HepG2 (cell line): Measurements from ENCODE around the gene ZNF134. TPM values are rescaled to one million over a fixed set of nuclear protein-coding genes. Genes with fewer than 3 reads are reported as not detected.

Source experiments
- ATAC-seq: fragments of 200-7000 bp; cut with Tn5 transposase; 3 replicates; pipeline ENCODE4 v1.9.1; 2020; ENCODE audit warnings: mild to moderate bottlenecking, moderate library complexity
- BruUV-seq: library from RNA; stranded (reverse); fragments of 400-500 nt; replicated peaks from 2 replicates; lab custom pipeline; 2021; lab: Mats Ljungman, UMichigan
- CTCF ChIA-PET: fragments of 300-600 bp; formaldehyde crosslinking; extraction: SDS; loops from one replicate; lab custom pipeline; 2021; ENCODE audit warnings: low total read pairs, inconsistent platforms, low intra/inter-chr PET ratio; lab: Yijun Ruan, JAX
- POLR2A ChIA-PET: fragments of 350-600 bp; sonication (Branson Sonifier 250); formaldehyde crosslinking; loops from one replicate; lab custom pipeline; 2020; ENCODE audit warnings: antibody characterized with exemption, inconsistent platforms; lab: Yijun Ruan, JAX
- DNase-seq: peaks from one replicate; pipeline ENCODE4 v3.0.0-alpha.2; 2015; ENCODE audit warnings: low spot score
- FAIRE-seq: peaks from 3 replicates; lab custom pipeline; 2011; peaks lifted over from hg19 to GRCh38; lab: Jason Lieb, UNC
- H2AFZ ChIP-seq: one replicate; pipeline ENCODE4 v1.6.1; 2011; ENCODE audit warnings: low read length, inconsistent platforms
- H3K27ac ChIP-seq: fragments of 300-600 bp; 3 replicates; pipeline ENCODE4 v1.8.0; 2011; ENCODE audit warnings: mixed run types, mild to moderate bottlenecking, mixed read lengths, low read length, inconsistent platforms; ENCODE audit not compliant: insufficient read depth; ENCODE audit errors: extremely low read length
- H3K27me3 ChIP-seq, 2 experiments: fragments of 200-600 bp in 1 of 2; 2 replicates in 1 of 2; 3 replicates in 1 of 2; pipeline versions ENCODE4 v1.6.0 to v1.8.0; 2011; ENCODE audit warnings: low read length in 2 of 2, mild to moderate bottlenecking in 2 of 2, moderate library complexity in 2 of 2, inconsistent platforms in 1 of 2; ENCODE audit not compliant: insufficient read depth in 2 of 2, control insufficient read depth in 1 of 2
- H3K36me3 ChIP-seq, 2 experiments: fragments of 200-600 bp in 1 of 2; replicated peaks in 1 of 2; 2 replicates in 1 of 2; 3 replicates in 1 of 2; pipeline versions ENCODE4 v1.5.1 to v1.8.0; 2011; ENCODE audit warnings: low read length in 2 of 2, inconsistent platforms in 1 of 2; ENCODE audit not compliant: insufficient read depth in 2 of 2, control insufficient read depth in 1 of 2
- H3K4me1 ChIP-seq: 2 replicates; pipeline ENCODE4 v1.5.1; 2012; ENCODE audit warnings: low read length, inconsistent platforms; ENCODE audit not compliant: insufficient read depth
- H3K4me2 ChIP-seq: 2 replicates; pipeline ENCODE4 v1.6.0; 2011; ENCODE audit warnings: low read depth, low read length, inconsistent platforms
- H3K4me3 ChIP-seq, 3 experiments: fragments of 200-600 bp in 1 of 3; sonication (generic), shearing (Covaris generic) in 1 of 3; replicated peaks in 1 of 3; 2 replicates each; pipeline ENCODE4 v1.5.1; 2011 to 2016; ENCODE audit warnings: low read length in 3 of 3, inconsistent platforms in 2 of 3, low read depth in 2 of 3, mild to moderate bottlenecking in 2 of 3, control low read depth in 1 of 3, mixed read lengths in 1 of 3; ENCODE audit not compliant: insufficient read depth in 1 of 3
- H3K79me2 ChIP-seq: one replicate; pipeline ENCODE4 v1.6.1; 2011; ENCODE audit warnings: low read length, inconsistent platforms; ENCODE audit not compliant: insufficient read depth
- H3K9ac ChIP-seq: 2 replicates; pipeline ENCODE4 v1.6.0; 2011; ENCODE audit warnings: mild to moderate bottlenecking, low read depth, low read length, inconsistent platforms; ENCODE audit not compliant: insufficient read depth
- H3K9me3 ChIP-seq: 2 replicates; pipeline ENCODE4 v1.5.1; 2012; ENCODE audit warnings: mild to moderate bottlenecking, low read length
- H4K20me1 ChIP-seq: 2 replicates; pipeline ENCODE4 v1.6.0; 2011; ENCODE audit warnings: inconsistent platforms, mild to moderate bottlenecking, low read length, moderate library complexity; ENCODE audit not compliant: insufficient read depth
- CEBPG ChIP-seq: IDR thresholded peaks from 2 replicates; pipeline ENCODE4 v1.6.1; 2016
- KLF6 ChIP-seq: IDR thresholded peaks from 2 replicates; pipeline ENCODE4 v1.8.0; 2016; ENCODE audit warnings: missing biosample characterization, missing genetic modification reagents
- NRL ChIP-seq: sonication (generic); formaldehyde crosslinking; IDR thresholded peaks from 2 replicates; pipeline ENCODE4 v1.5.0; 2020; ENCODE audit warnings: missing genetic modification reagents, mild to moderate bottlenecking, moderate library complexity, borderline replicate concordance
- PHF5A ChIP-seq: IDR thresholded peaks from one replicate; pipeline ENCODE4 v1.6.1; 2018; ENCODE audit warnings: low read depth, missing genetic modification reagents; ENCODE audit not compliant: unreplicated experiment
- SCMH1 ChIP-seq: sonication (generic); formaldehyde crosslinking; IDR thresholded peaks from 2 replicates; pipeline ENCODE4 v1.9.0; 2021; ENCODE audit warnings: missing genetic modification reagents, mild to moderate bottlenecking, borderline replicate concordance
- TMF1 ChIP-seq: sonication (generic); formaldehyde crosslinking; IDR thresholded peaks from 2 replicates; pipeline ENCODE4 v1.8.1; 2022; ENCODE audit warnings: low read depth, missing genetic modification reagents
- ZFP36L1 ChIP-seq: sonication (generic); formaldehyde crosslinking; IDR thresholded peaks from 2 replicates; pipeline ENCODE4 v1.8.0; 2022; ENCODE audit warnings: mild to moderate bottlenecking, missing genetic modification reagents, moderate library complexity
- ZMYM2 ChIP-seq: sonication (generic); formaldehyde crosslinking; IDR thresholded peaks from 2 replicates; pipeline ENCODE4 v1.8.0; 2022; ENCODE audit warnings: mild to moderate bottlenecking, missing genetic modification reagents
- ZNF234 ChIP-seq: sonication (generic); formaldehyde crosslinking; conservative IDR thresholded peaks from 2 replicates; pipeline ENCODE4 v1.5.1; 2020; ENCODE audit warnings: mild to moderate bottlenecking, missing genetic modification reagents
- ZNF530 ChIP-seq: sonication (generic); formaldehyde crosslinking; IDR thresholded peaks from 2 replicates; pipeline ENCODE4 v1.5.0; 2020; ENCODE audit warnings: low read depth, mild to moderate bottlenecking, missing genetic modification reagents
- ZNF616 ChIP-seq: sonication (generic); formaldehyde crosslinking; IDR thresholded peaks from 2 replicates; pipeline ENCODE4 v1.5.0; 2020; ENCODE audit warnings: low read depth, mild to moderate bottlenecking, missing genetic modification reagents
- WGBS: methylation state at CpG from one replicate; pipeline ENCODE4 v1.1.6; 2017; ENCODE audit warnings: low lambda C conversion rate; 5-methylcytosine and 5-hydroxymethylcytosine counted together
- in situ Hi-C: cut with HindIII; loops from 2 replicates; pipeline ENCODE4 v1.10.0; 2017; ENCODE audit warnings: low pct_unique_long_range_greater_than_20kb; ENCODE audit not compliant: extremely low pct_ligation_motif_present
- intact Hi-C: fragments of 100-400 bp; cut with micrococcal nuclease; formaldehyde crosslinking; loops from one replicate; pipeline ENCODE4 v1.10.0; 2022; ENCODE audit not compliant: unreplicated experiment
- polyA plus RNA-seq, 8 experiments: library from polyadenylated mRNA; depleted of rRNA in 3 of 8; stranded (reverse) in 7 of 8; unstranded in 1 of 8; fragments of >200 nt; fragmentation: Illumina TruSeq in 4 of 8; extraction: Trizol in 4 of 8; gene quantifications; 2 replicates each; pipeline versions ENCODE4 v1.2.1 to v1.2.3, GENCODE V29; 2011 to 2016; ENCODE audit warnings: low read depth in 4 of 8, missing spikeins in 1 of 8, mixed read lengths in 1 of 8; ENCODE audit not compliant: insufficient read depth in 1 of 8
- total RNA-seq, 5 experiments: library from RNA; depleted of rRNA; stranded (reverse); fragments of >200 nt; fragmentation: Illumina TruSeq; extraction: Trizol; gene quantifications; 2 replicates each; pipeline ENCODE4 v1.2.3, GENCODE V29; 2016; ENCODE audit warnings: low read depth in 1 of 5
- TF ChIP-seq, protein P1 (sequence below): sonication (generic); formaldehyde crosslinking; IDR thresholded peaks from 2 replicates; pipeline ENCODE4 v1.4.0; 2020; ENCODE audit warnings: missing genetic modification reagents
- TF ChIP-seq, protein P2 (sequence below): sonication (generic); formaldehyde crosslinking; IDR thresholded peaks from 2 replicates; pipeline ENCODE4 v1.5.1; 2020; ENCODE audit warnings: mild to moderate bottlenecking, missing genetic modification reagents, borderline replicate concordance
- TF ChIP-seq, protein P3 (sequence below): IDR thresholded peaks from 2 replicates; pipeline ENCODE4 v1.6.1; 2012; ENCODE audit warnings: low read length, improper control_type of control experiment

The ZNF134 gene
- total and polyA plus RNA-seq, 2 of the 13 experiments (the other 11 are each of a cell fraction or from before 2014, with no cell fraction given) = 6.8 to 17.1 TPM

DNA sequence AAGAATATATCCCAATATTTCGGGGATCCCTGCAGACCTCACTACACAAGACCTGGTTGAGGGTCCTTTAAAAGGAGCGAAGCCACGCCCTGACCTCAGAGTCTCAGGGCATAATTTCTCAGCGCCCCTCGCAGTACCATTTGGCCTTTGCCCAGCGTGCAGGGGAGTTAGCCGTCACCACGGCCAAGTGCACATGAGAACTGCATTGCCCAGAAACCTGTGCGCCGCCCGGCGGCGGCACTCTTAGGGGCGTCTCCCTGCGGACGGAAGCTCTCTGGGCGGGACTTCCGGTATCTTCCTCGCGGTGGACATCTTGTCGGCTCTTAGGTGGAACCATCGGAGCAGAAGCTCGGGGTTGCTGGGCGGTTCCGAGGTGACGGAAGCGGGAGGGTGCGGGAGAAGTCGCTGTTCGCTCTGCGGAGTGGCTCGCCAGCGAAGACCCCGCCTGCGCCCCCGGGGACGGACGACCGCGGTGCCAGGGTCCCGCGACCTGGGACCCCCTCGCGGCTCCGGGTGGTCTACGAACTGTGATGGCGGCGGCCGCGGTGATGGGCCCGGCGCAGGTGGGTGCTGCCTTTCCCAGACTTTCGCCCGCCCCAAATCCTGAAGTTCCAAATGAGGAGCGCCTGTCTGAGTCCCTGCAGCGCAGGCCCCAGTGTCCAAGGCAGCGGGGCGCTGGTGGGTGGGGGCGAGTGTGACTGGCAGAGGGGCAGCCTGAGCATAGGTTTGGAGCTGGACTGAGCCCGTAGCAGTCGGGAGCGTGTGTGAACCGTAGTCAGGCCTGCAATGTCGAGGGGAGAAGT is at the start of gene ZNF134 (continued):
- TF ChIP-seq, protein P1, sequence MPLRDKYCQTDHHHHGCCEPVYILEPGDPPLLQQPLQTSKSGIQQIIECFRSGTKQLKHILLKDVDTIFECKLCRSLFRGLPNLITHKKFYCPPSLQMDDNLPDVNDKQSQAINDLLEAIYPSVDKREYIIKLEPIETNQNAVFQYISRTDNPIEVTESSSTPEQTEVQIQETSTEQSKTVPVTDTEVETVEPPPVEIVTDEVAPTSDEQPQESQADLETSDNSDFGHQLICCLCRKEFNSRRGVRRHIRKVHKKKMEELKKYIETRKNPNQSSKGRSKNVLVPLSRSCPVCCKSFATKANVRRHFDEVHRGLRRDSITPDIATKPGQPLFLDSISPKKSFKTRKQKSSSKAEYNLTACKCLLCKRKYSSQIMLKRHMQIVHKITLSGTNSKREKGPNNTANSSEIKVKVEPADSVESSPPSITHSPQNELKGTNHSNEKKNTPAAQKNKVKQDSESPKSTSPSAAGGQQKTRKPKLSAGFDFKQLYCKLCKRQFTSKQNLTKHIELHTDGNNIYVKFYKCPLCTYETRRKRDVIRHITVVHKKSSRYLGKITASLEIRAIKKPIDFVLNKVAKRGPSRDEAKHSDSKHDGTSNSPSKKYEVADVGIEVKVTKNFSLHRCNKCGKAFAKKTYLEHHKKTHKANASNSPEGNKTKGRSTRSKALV (CRISPR knock-in tag) = 0 out of 2 replicates have a peak, but pooled peaks have one; percentile 37
- TF ChIP-seq TMF1 (CRISPR knock-in tag) (no peak), KLF6 (CRISPR knock-in tag) (0 out of 2 replicates have a peak, but pooled peaks have one; percentile 30), ZNF234 (no peak)
- TF ChIP-seq, protein P2, sequence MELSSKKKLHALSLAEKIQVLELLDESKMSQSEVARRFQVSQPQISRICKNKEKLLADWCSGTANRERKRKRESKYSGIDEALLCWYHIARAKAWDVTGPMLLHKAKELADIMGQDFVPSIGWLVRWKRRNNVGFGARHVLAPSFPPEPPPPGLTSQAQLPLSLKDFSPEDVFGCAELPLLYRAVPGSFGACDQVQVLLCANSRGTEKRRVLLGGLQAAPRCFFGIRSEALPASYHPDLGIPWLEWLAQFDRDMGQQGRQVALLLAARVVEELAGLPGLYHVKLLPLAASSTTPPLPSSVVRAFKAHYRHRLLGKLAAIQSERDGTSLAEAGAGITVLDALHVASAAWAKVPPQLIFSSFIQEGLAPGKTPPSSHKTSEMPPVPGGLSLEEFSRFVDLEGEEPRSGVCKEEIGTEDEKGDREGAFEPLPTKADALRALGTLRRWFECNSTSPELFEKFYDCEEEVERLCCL (CRISPR knock-in tag) = no peak
- TF ChIP-seq, all 625 proteins: peak for 215

DNA sequence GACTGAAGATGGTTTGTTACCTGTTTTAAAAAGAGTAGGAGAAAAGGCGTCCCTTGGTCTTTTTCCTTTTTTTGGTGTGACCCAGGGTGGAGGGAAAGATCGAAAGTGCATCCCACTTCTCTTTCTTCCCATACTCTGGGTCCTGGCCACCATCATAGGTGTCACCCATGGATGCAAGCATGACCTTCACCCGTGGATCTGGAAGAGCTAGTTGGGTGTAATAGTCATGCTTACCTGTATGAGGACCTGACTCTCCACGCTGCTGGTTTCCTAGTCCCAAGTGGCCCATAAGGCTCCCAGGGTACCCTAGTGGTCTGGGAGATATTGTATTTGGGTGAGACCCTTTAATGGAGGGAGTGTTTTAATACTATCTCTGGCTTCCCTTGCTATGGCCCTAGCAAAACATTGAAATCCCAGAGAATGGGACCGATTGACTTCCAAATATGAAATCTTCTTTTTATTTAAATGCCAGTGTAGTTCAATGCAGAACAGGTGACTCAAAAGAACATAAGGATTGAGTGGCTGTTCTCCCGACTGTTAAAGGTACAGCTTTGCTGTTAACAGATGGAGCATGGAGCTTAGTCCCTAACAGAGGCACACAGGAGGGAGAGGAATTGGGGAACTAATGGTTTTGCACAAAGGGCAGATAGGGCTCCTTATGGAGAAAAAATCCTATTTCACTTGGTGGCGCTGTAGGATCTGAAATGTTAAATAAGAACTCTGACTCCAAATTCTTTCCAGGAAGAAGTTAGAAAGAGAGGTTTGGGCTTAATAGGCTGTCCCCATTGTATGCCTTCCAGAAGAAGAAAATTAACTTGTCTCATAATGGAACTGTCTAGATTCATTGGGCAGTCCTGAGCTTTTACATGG is 47.4 kb upstream of the ZNF134 start:
- Histone ChIP-seq H3K36me3 (no peaks in the 10 kb centered on the region), H3K4me1 (no peaks in the 10 kb centered on the region), H4K20me1 (no peaks in the 10 kb centered on the region), H3K27me3 (no peaks in the 10 kb centered on the region), H3K4me3 (no peak overlapping the region), H3K79me2 (no peaks in the 10 kb centered on the region), H3K4me2 (no peak overlapping the region), H2AFZ (no peak overlapping the region), H3K27ac (no peak overlapping the region), H3K9me3 (peaks cover 99% of the 10 kb centered on the region), H3K9ac (no peak overlapping the region)
- no TSS peak for BruUV-seq
- intact Hi-C loops = no loop called here
- DNase-seq (no peak), FAIRE-seq (no peak), ATAC-seq (no peak)
- in situ Hi-C loops = no loop called here
- POLR2A ChIA-PET = no interaction called here
- WGBS = 10% methylated on average over 7 of the region's 7 CpGs
- CTCF ChIA-PET = no interaction called here
- TF ChIP-seq ZFP36L1 (CRISPR knock-in tag) = no peak
- 0 out of 2 replicates have a peak, but pooled peaks have one; percentile 26 for TF ChIP-seq ZMYM2
- no peak for TF ChIP-seq NRL
- peak; percentile 100 for TF ChIP-seq ZNF616 (CRISPR knock-in tag)
- TF ChIP-seq PHF5A (CRISPR knock-in tag) = no peak
- TF ChIP-seq, protein P3, sequence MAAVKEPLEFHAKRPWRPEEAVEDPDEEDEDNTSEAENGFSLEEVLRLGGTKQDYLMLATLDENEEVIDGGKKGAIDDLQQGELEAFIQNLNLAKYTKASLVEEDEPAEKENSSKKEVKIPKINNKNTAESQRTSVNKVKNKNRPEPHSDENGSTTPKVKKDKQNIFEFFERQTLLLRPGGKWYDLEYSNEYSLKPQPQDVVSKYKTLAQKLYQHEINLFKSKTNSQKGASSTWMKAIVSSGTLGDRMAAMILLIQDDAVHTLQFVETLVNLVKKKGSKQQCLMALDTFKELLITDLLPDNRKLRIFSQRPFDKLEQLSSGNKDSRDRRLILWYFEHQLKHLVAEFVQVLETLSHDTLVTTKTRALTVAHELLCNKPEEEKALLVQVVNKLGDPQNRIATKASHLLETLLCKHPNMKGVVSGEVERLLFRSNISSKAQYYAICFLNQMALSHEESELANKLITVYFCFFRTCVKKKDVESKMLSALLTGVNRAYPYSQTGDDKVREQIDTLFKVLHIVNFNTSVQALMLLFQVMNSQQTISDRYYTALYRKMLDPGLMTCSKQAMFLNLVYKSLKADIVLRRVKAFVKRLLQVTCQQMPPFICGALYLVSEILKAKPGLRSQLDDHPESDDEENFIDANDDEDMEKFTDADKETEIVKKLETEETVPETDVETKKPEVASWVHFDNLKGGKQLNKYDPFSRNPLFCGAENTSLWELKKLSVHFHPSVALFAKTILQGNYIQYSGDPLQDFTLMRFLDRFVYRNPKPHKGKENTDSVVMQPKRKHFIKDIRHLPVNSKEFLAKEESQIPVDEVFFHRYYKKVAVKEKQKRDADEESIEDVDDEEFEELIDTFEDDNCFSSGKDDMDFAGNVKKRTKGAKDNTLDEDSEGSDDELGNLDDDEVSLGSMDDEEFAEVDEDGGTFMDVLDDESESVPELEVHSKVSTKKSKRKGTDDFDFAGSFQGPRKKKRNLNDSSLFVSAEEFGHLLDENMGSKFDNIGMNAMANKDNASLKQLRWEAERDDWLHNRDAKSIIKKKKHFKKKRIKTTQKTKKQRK = no peak
- TF ChIP-seq SCMH1 = no peak
- no peak for TF ChIP-seq ZNF530 (CRISPR knock-in tag)
- no peak for TF ChIP-seq CEBPG (CRISPR knock-in tag)
